Natural killer cell (primary cell): ENCODE measurements around the gene ARHGAP24. TPM values are rescaled to one million over a fixed set of nuclear protein-coding genes. Genes with fewer than 3 reads are reported as not detected.

ENCODE experiments used
- ATAC-seq, 3 donors: fragments of 150-1000 bp in 2 of 3; fragments of 200-7000 bp in 1 of 3; cut with Tn5 transposase; 1 replicate in 1 of 3; 2 replicates in 2 of 3; pipeline ENCODE4 v1.10.0; 2021; ENCODE audit warnings: mild to moderate bottlenecking in 2 of 3, moderate library complexity in 2 of 3
- DNase-seq, 2 donors: peaks; one replicate each; pipeline versions ENCODE4 v3.0.0 to v3.0.0-alpha.2; 2013 to 2021; ENCODE audit warnings: mixed read lengths in 1 of 2
- H3K27ac ChIP-seq: one replicate; pipeline ENCODE4 v1.5.1; 2013; ENCODE audit warnings: mild to moderate bottlenecking, low read length
- H3K27me3 ChIP-seq: one replicate; pipeline ENCODE4 v1.6.1; 2013; ENCODE audit warnings: low read length; ENCODE audit not compliant: control insufficient read depth, insufficient read depth
- H3K36me3 ChIP-seq: one replicate; pipeline ENCODE4 v1.6.1; 2013; ENCODE audit warnings: low read length; ENCODE audit not compliant: control insufficient read depth, insufficient read depth
- H3K4me1 ChIP-seq: one replicate; pipeline ENCODE4 v1.6.1; 2013; ENCODE audit warnings: low read length; ENCODE audit not compliant: control insufficient read depth, insufficient read depth
- H3K4me3 ChIP-seq: one replicate; pipeline ENCODE4 v1.5.1; 2013; ENCODE audit warnings: low read length
- H3K9me3 ChIP-seq: one replicate; pipeline ENCODE4 v1.6.1; 2013; ENCODE audit warnings: low read length; ENCODE audit not compliant: control insufficient read depth, insufficient read depth
- H3K27ac Mint-ChIP-seq, 2 donors: one replicate each; pipeline ENCODE4 v1.8.0; 2022; ENCODE audit warnings: mild to moderate bottlenecking in 2 of 2, mixed read lengths in 2 of 2, moderate library complexity in 1 of 2
- H3K27me3 Mint-ChIP-seq, 2 donors: one replicate each; pipeline ENCODE4 v1.8.0; 2022; ENCODE audit warnings: low read depth in 2 of 2, mixed read lengths in 2 of 2
- H3K36me3 Mint-ChIP-seq: one replicate; pipeline ENCODE4 v1.8.0; 2022; ENCODE audit warnings: mixed read lengths
- H3K4me1 Mint-ChIP-seq, 2 donors: one replicate each; pipeline ENCODE4 v1.8.0; 2022; ENCODE audit warnings: mixed read lengths in 2 of 2
- H3K4me3 Mint-ChIP-seq: one replicate; pipeline ENCODE4 v1.8.0; 2022; ENCODE audit warnings: mild to moderate bottlenecking, moderate library complexity, mixed read lengths
- H3K9me3 Mint-ChIP-seq, 2 donors: one replicate each; pipeline ENCODE4 v1.8.0; 2022; ENCODE audit warnings: mixed read lengths in 2 of 2
- WGBS: methylation state at CpG from one replicate; pipeline ENCODE4 v1.1.7; 2013; ENCODE audit warnings: missing lambda C conversion rate; ENCODE audit not compliant: insufficient coverage; 5-methylcytosine and 5-hydroxymethylcytosine counted together
- intact Hi-C: fragments of 100-400 bp; cut with micrococcal nuclease; formaldehyde crosslinking; loops from one replicate; pipeline ENCODE4 v1.14.2; 2022
- total RNA-seq, 4 donors: library from RNA; stranded (reverse); fragments of 120-200 nt in 1 of 4; gene quantifications; one replicate each; pipeline versions ENCODE4 v1.2.3 to v1.2.4, GENCODE V29; 2013 to 2022
- TF ChIP-seq, protein P1 (sequence below): fragments of 200-600 bp; IDR thresholded peaks from one replicate; pipeline ENCODE4 v1.8.0; 2022; ENCODE audit warnings: antibody characterized with exemption

ARHGAP24 gene
- total RNA-seq, 3 donors from 2014 or later (not counting 1 experiment from before 2014, with no cell fraction given) = 1.7 to 3.6 (median 1.7) TPM

DNA sequence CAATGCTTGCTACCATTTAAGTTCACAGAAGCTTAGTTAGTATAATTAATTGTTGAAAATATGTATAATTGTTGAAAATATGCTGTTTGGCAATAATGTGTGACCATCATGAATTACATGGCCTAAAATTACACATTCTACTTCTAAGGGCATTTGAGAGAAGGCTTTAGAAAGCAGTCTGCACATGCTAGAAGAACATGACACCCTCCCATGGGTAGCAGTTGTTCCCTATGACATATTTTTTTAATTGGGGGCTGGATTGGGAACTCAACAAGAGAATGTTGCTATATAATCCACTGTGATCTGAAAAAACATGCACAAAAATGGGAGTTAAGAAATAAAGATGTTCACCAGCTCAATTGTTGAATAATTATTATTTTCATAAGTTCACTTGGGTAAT is 331.4 kb downstream of the ARHGAP24 start:
- H3K27me3 Mint-ChIP-seq = no peaks in the 10 kb centered on the region
- Histone ChIP-seq H3K27ac (no peak overlapping the region), H3K4me3 (no peak overlapping the region), H3K27me3 (no peaks in the 10 kb centered on the region), H3K9me3 (no peaks in the 10 kb centered on the region), H3K4me1 (no peaks in the 10 kb centered on the region), H3K36me3 (no peaks in the 10 kb centered on the region)
- ATAC-seq = no peak
- DNase-seq = no peak
- H3K27ac Mint-ChIP-seq = no peak overlapping the region
- H3K4me1 Mint-ChIP-seq = no peaks in the 10 kb centered on the region
- TF ChIP-seq, protein P1, sequence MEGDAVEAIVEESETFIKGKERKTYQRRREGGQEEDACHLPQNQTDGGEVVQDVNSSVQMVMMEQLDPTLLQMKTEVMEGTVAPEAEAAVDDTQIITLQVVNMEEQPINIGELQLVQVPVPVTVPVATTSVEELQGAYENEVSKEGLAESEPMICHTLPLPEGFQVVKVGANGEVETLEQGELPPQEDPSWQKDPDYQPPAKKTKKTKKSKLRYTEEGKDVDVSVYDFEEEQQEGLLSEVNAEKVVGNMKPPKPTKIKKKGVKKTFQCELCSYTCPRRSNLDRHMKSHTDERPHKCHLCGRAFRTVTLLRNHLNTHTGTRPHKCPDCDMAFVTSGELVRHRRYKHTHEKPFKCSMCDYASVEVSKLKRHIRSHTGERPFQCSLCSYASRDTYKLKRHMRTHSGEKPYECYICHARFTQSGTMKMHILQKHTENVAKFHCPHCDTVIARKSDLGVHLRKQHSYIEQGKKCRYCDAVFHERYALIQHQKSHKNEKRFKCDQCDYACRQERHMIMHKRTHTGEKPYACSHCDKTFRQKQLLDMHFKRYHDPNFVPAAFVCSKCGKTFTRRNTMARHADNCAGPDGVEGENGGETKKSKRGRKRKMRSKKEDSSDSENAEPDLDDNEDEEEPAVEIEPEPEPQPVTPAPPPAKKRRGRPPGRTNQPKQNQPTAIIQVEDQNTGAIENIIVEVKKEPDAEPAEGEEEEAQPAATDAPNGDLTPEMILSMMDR = no peak
- no peak overlapping the region for H3K4me3 Mint-ChIP-seq
- intact Hi-C loops = no loop called here
- H3K9me3 Mint-ChIP-seq = peaks cover 0 to 4% of the 10 kb centered on the region in 2 donors
- no peaks in the 10 kb centered on the region for H3K36me3 Mint-ChIP-seq

DNA sequence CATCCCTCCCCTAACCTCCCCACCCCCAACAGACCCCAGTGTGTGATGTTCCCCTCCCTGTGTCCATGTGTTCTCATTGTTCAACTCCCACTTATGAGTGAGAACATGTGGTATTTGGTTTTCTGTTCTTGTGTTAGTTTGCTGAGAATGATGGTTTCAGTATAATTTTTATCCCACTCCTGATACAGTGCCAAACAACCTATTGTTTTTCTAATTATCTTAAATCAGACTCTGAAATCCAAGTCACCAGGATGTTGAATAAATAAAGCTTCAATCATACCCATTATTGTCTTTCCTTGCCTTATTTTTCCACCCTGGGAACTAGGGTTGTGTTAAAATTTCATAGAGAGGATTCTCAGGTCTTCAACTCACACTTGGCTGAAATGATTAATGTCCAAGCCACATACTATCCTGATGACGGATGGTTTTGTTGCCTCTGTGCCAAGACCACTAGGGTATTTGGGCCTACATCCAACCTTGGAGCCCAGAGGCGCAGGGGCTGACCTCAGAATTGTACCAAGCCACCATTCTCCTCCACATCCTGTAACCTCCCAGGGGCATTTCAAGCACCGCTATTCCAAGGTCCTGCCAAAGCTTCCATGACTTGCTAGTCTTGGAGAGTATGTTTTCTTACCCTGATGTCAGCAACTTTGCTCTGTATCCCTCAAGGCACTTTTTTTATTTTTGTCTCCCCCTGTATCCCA is 332.4 kb downstream of the ARHGAP24 start:
- H3K4me3 Mint-ChIP-seq = no peak overlapping the region
- H3K27ac Mint-ChIP-seq = no peak overlapping the region
- TF ChIP-seq, protein P1 = no peak
- DNase-seq = no peak
- H3K4me1 Mint-ChIP-seq = no peaks in the 10 kb centered on the region
- Histone ChIP-seq H3K36me3 (no peaks in the 10 kb centered on the region), H3K27me3 (no peaks in the 10 kb centered on the region), H3K27ac (no peak overlapping the region), H3K4me3 (no peak overlapping the region), H3K9me3 (no peaks in the 10 kb centered on the region), H3K4me1 (no peaks in the 10 kb centered on the region)
- intact Hi-C loops = no loop called here
- H3K27me3 Mint-ChIP-seq = no peaks in the 10 kb centered on the region
- no peaks in the 10 kb centered on the region for H3K36me3 Mint-ChIP-seq
- H3K9me3 Mint-ChIP-seq = peaks cover 0 to 4% of the 10 kb centered on the region in 2 donors
- no peak for ATAC-seq
- whole genome bisulfite sequencing = 96% methylated on average over 3 of the region's 3 CpGs

GRCh38 chr4:85808104-85808503 is 333.2 kb downstream of the ARHGAP24 start:
- peaks cover 0 to 4% of the 10 kb centered on the region in 2 donors for H3K9me3 Mint-ChIP-seq
- Histone ChIP-seq H3K36me3 (no peaks in the 10 kb centered on the region), H3K27ac (no peak overlapping the region), H3K4me1 (no peaks in the 10 kb centered on the region), H3K9me3 (no peaks in the 10 kb centered on the region), H3K4me3 (no peak overlapping the region), H3K27me3 (no peaks in the 10 kb centered on the region)
- H3K4me3 Mint-ChIP-seq = no peak overlapping the region
- 70% methylated on average over 2 of the region's 2 CpGs for WGBS
- intact Hi-C loops = no loop called here
- H3K27ac Mint-ChIP-seq = no peak overlapping the region
- no peaks in the 10 kb centered on the region for H3K27me3 Mint-ChIP-seq
- ATAC-seq = no peak
- TF ChIP-seq, protein P1 = no peak
- no peak for DNase-seq
- H3K36me3 Mint-ChIP-seq = no peaks in the 10 kb centered on the region
- H3K4me1 Mint-ChIP-seq = no peaks in the 10 kb centered on the region

GRCh38 chr4:85808864-85809263 is 333.9 kb downstream of the ARHGAP24 start:
- no peak overlapping the region for H3K4me3 Mint-ChIP-seq
- ATAC-seq = no peak
- Histone ChIP-seq H3K36me3 (no peaks in the 10 kb centered on the region), H3K4me3 (no peak overlapping the region), H3K27me3 (no peaks in the 10 kb centered on the region), H3K9me3 (no peaks in the 10 kb centered on the region), H3K27ac (no peak overlapping the region), H3K4me1 (no peaks in the 10 kb centered on the region)
- no peaks in the 10 kb centered on the region for H3K4me1 Mint-ChIP-seq
- intact Hi-C loops = no loop called here
- no peaks in the 10 kb centered on the region for H3K27me3 Mint-ChIP-seq
- TF ChIP-seq, protein P1 = no peak
- no peak overlapping the region for H3K27ac Mint-ChIP-seq
- H3K36me3 Mint-ChIP-seq = no peaks in the 10 kb centered on the region
- H3K9me3 Mint-ChIP-seq = no peaks in the 10 kb centered on the region
- DNase-seq = no peak
